HEK293T (cell line): ENCODE measurements around the gene CDSN.

Experiments used
- CTCF ChIA-PET: fragments of 350-600 bp; formaldehyde crosslinking; extraction: SDS; loops from one replicate; lab custom pipeline; 2021; ENCODE audit warnings: antibody characterized with exemption, inconsistent platforms; lab: Yijun Ruan, JAX
- POLR2A ChIA-PET: fragments of 350-600 bp; formaldehyde crosslinking; extraction: SDS; loops from one replicate; lab custom pipeline; 2020; ENCODE audit warnings: antibody characterized with exemption, inconsistent platforms; lab: Yijun Ruan, JAX
- DNase-seq: peaks from one replicate; pipeline ENCODE4 v3.0.0; 2012; ENCODE audit warnings: mixed read lengths; ENCODE audit errors: extremely low spot score
- ARNT ChIP-seq: fragments of 450-650 bp; IDR thresholded peaks from 2 replicates; pipeline ENCODE4 v1.6.1; 2017; ENCODE audit warnings: mild to moderate bottlenecking
- BHLHE40 ChIP-seq: fragments of 450-650 bp; IDR thresholded peaks from 2 replicates; pipeline ENCODE4 v1.6.1; 2016; ENCODE audit warnings: mild to moderate bottlenecking, moderate library complexity, borderline replicate concordance
- CTBP1 ChIP-seq: fragments of 450-650 bp; IDR thresholded peaks from 2 replicates; pipeline ENCODE4 v1.6.1; 2016; ENCODE audit warnings: borderline replicate concordance
- ELF4 ChIP-seq: fragments of 450-650 bp; IDR thresholded peaks from 2 replicates; pipeline ENCODE4 v1.6.1; 2017; ENCODE audit warnings: antibody characterized with exemption
- FOXA1 ChIP-seq: fragments of 450-650 bp; IDR thresholded peaks from 2 replicates; pipeline ENCODE4 v1.6.1; 2016; ENCODE audit warnings: mild to moderate bottlenecking
- FOXK2 ChIP-seq: fragments of 450-650 bp; IDR thresholded peaks from 2 replicates; pipeline ENCODE4 v1.6.1; 2016; ENCODE audit warnings: mild to moderate bottlenecking
- FOXM1 ChIP-seq: fragments of 450-650 bp; IDR thresholded peaks from 2 replicates; pipeline ENCODE4 v1.6.1; 2017; ENCODE audit warnings: mild to moderate bottlenecking, borderline replicate concordance
- HDGF ChIP-seq: fragments of 450-650 bp; IDR thresholded peaks from 2 replicates; pipeline ENCODE4 v1.6.1; 2017; ENCODE audit warnings: antibody characterized with exemption, borderline replicate concordance
- L3MBTL2 ChIP-seq: fragments of 450-650 bp; conservative IDR thresholded peaks from 2 replicates; pipeline ENCODE4 v1.6.1; 2016; ENCODE audit warnings: mild to moderate bottlenecking
- LEF1 ChIP-seq: fragments of 450-650 bp; IDR thresholded peaks from 2 replicates; pipeline ENCODE4 v1.6.1; 2017; ENCODE audit warnings: mild to moderate bottlenecking, borderline replicate concordance
- NFRKB ChIP-seq: fragments of 450-650 bp; IDR thresholded peaks from 2 replicates; pipeline ENCODE4 v1.6.1; 2016; ENCODE audit warnings: mild to moderate bottlenecking, moderate library complexity
- PKNOX1 ChIP-seq: fragments of 450-650 bp; IDR thresholded peaks from 2 replicates; pipeline ENCODE4 v1.6.1; 2016
- SP1 ChIP-seq: fragments of 450-650 bp; IDR thresholded peaks from 2 replicates; pipeline ENCODE4 v1.6.1; 2017
- SUZ12 ChIP-seq: fragments of 450-650 bp; IDR thresholded peaks from 2 replicates; pipeline ENCODE4 v1.6.1; 2016; ENCODE audit warnings: mild to moderate bottlenecking
- TARDBP ChIP-seq: fragments of 450-650 bp; IDR thresholded peaks from 2 replicates; pipeline ENCODE4 v1.6.1; 2016
- ZNF384 ChIP-seq: fragments of 450-650 bp; IDR thresholded peaks from 2 replicates; pipeline ENCODE4 v1.6.1; 2016

CDSN gene

DNA sequence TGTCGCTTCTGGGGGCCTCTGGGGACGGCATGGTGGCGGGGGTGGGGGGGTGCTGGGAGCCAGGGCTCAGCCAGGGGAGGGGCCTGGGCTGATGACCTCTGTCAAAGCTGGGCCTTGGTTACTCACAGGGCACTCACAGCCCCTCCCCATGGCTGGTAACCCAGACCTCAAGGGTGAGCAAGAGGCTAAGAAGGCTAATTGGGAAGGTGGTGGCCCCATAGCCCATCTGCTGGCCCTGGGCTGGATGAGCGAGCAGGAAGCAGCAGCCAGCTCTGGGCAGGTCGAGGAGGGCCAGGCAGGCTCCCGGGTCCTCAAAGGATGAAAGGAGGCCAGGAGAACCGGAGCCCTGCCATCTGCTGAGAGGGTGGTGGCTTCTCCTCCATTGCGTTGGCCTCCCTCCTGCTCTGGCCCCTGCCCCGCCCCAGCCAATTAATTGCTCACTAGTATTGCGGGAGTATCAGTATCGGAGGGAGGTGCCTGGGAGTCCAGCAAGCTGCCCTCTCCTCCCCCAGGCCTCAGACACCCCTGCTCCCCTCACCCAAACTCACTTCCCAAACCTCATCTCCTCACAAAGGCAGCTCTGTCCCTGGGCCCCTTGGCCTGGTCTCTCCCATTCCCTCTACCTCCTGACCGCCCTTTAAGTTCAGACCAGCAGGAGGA lies 1.0 kb upstream of the CDSN start:
- no peak for DNase-seq
- CTCF ChIA-PET, result interaction anchor here (1.0 kb wide), 1 partner anchor 42 kb away, joined by 3 read pairs; no protein-coding TSS in a partner anchor
- POLR2A ChIA-PET, result no interaction called here

DNA sequence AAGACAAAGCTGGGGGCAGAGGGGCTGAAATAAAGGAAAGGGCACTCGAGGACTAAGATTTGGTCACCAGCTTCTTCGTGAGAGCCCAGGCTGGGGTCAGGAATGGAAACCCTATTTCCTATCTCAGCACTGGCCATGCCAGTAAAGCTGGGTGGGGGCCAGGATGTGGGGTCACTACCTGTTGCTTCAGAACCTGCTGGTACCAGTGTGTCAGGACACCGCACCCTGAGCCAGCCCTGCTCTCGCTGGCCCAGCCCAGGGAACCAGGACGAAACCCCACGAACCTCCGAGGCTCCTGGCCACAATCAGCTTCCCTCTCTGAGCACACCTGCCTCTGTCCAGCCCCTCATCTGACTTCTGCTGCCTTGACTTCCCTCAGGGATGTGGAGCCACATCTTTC lies 2.1 kb downstream of the CDSN start:
- no peak for DNase-seq
- POLR2A ChIA-PET, result interaction anchor here (1.3 kb wide), 1 partner anchor 41 kb away, joined by 3 read pairs; no protein-coding TSS in a partner anchor
- TF ChIP-seq FOXA1 (no peak), ZNF384 (no peak), NFRKB (no peak), BHLHE40 (no peak), FOXK2 (no peak), PKNOX1 (no peak), CTBP1 (no peak), L3MBTL2 (no peak)
- CTCF ChIA-PET, result interaction anchor here (0.6 to 2.5 kb wide), 2 partner anchors 10 to 11 kb away, joined by 4 to 11 read pairs; no protein-coding TSS in a partner anchor

More for the DNA sequence above, 1.0 kb upstream of the CDSN start:
- no peak for TF ChIP-seq FOXM1
- TF ChIP-seq ARNT, result no peak
- TF ChIP-seq SP1, result no peak
- no peak for TF ChIP-seq TARDBP
- no peak for TF ChIP-seq BHLHE40
- TF ChIP-seq PKNOX1, result no peak
- TF ChIP-seq L3MBTL2, result no peak

DNA sequence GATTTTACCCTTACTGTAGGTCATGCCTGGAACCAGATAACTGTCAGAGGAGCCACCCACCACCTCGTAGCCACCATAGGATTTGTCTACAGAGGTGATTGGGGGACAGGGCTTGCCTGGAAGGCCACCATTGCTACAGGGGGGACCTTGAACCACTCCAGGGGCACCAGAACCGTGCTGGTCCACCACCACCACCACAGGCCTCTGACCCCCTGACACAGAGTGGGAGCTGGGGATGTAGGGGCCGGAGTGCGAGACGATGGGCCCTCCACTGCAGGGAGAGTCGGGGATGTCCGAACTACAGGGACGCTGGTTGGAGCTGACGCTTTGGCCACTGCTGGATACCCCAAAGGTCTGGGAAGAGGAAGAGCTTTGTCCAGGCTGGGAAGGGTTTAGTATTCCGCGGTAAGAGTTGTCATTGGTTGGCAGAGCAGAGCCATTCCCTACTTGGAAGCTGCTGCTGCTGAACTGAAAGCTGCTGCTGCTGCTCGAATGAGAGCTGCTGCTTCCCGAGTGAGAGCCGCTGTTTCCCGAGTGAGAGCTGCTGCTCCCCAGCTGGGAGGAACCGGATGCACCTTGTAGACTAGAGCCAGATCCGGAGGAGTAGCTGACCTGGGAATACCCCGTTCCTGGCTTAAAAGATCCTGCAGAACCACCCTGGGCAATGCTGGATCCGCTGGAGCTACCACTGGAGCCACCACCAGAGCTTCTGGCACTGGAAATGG lies 3.4 kb downstream of the CDSN start:
- TF ChIP-seq FOXA1 (no peak), FOXK2 (no peak), TARDBP (no peak), BHLHE40 (no peak), L3MBTL2 (no peak), ELF4 (no peak), CTBP1 (no peak), LEF1 (no peak), ZNF384 (no peak)
- no peak for DNase-seq
- POLR2A ChIA-PET, result interaction anchor here (1.3 kb wide), 1 partner anchor 41 kb away, joined by 3 read pairs; the partner anchor contains the start of gene TCF19
- CTCF ChIA-PET, result interaction anchor here (2.0 to 2.5 kb wide), 2 partner anchors 10 to 12 kb away, joined by 7 to 11 read pairs; no protein-coding TSS in a partner anchor

GRCh38 chr6:31115941-31116560 lies 4.2 kb downstream of the CDSN start:
- ChIA-PET CTCF (interaction anchor here (1.0 to 2.5 kb wide), 4 partner anchors 11 to 29 kb away, joined by 4 to 11 read pairs (median 6); no protein-coding TSS in a partner anchor), POLR2A (interaction anchor here (1.3 kb wide), 1 partner anchor 42 kb away, joined by 3 read pairs; the partner anchor contains the start of gene TCF19)
- TF ChIP-seq ZNF384, result no peak
- no peak for TF ChIP-seq NFRKB
- TF ChIP-seq FOXA1, result no peak
- no peak for TF ChIP-seq L3MBTL2
- TF ChIP-seq PKNOX1, result no peak
- no peak for TF ChIP-seq ELF4
- no peak for TF ChIP-seq TARDBP
- no peak for TF ChIP-seq FOXM1
- TF ChIP-seq SUZ12, result no peak
- DNase-seq, result no peak

DNA sequence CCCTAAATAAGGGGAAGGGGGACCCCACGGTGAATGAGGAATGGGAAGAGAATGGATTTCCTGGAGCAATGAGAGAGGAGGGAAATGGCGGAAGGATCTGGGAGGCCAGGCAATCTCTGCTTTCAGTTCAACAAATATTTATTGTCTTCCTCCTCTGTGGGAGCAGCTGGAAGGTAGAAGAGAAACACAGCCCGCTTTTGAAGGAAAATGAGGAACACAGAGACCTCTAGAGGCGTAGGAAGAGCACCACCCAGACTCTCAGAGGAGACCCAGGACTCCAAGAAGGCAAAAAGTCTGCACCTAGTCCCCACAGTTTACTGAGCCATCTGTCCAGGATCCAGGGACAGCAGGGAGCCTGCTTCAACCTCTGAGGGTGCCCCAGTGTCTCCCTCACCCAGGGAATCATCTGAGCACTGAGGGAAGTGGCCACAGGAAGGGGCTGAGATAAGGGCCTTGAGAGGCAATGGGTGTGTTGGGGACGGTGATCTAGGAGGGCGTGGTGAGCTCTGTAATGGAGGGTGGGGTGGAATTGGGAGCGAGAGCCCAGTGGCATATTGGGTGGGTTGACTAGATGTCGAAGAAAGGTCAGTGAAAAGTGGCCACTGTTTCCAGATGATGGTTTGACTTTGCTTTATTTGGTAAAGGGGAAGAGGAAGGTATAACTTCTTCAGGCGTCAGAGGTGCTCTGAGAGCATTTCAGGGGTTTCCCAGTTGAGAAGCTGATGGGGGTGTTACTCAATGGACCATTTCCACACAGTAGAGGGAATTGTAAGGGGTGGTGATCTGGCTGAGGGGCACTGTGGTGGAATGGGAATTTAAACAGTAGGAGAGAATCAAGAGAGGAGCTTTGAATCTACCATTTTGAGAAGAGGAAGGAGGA lies 5.0 kb downstream of the CDSN start:
- no peak for DNase-seq
- TF ChIP-seq ARNT, result no peak
- TF ChIP-seq BHLHE40, result no peak
- no peak for TF ChIP-seq TARDBP
- no peak for TF ChIP-seq FOXA1
- TF ChIP-seq SUZ12, result no peak
- no peak for TF ChIP-seq HDGF
- POLR2A ChIA-PET, result interaction anchor here (1.1 to 1.3 kb wide), 2 partner anchors 13 to 43 kb away, joined by 3 read pairs; partner anchors contain the start of gene TCF19

More for the DNA sequence above, 5.0 kb downstream of the CDSN start:
- CTCF ChIA-PET, result interaction anchor here (1.0 to 2.5 kb wide), 8 partner anchors 12 to 173 kb away, joined by 3 to 11 read pairs (median 4); no protein-coding TSS in a partner anchor
